NCI-H1694 (cell line): ENCODE measurements around the gene C1QTNF8.

Experiments used
- DNase-seq: peaks from one replicate; lab custom pipeline; 2025; lab: John Stamatoyannopoulos, UW

C1QTNF8 gene

GRCh38 chr16:1127101-1127500, 31.1 kb upstream of the C1QTNF8 start:
- DNase-seq = no peak

GRCh38 chr16:1126586-1126985, 30.5 kb upstream of the C1QTNF8 start:
- no peak for DNase-seq

- no peak for DNase-seq
Observed at GRCh38 chr16:1126044-1126443, 30.0 kb upstream of the C1QTNF8 start.

DNA sequence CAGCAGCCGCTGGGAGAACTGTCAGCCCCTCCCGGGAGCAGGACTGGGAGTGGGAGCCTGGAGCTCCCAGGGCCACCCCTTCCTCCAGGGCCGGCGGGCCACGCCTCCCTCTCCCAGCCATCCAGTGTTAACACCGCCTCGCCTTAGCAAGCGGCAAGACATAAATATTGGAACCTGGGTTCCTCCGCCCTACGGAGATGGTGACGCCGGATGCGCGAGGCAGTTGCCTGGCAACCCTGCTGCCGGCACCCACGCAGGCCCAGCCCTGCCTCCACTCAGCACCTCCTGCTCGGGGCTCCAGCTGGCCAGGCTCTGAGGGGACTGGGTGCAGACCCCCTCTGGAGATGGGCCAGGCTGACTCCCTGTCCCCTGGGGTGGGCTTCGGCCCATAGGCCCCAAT, 29.4 kb upstream of the C1QTNF8 start:
- no peak for DNase-seq

GRCh38 chr16:1124795-1125194, 28.8 kb upstream of the C1QTNF8 start:
- no peak for DNase-seq

- no peak for DNase-seq
Observed at GRCh38 chr16:1124291-1124690, 28.2 kb upstream of the C1QTNF8 start.

DNA sequence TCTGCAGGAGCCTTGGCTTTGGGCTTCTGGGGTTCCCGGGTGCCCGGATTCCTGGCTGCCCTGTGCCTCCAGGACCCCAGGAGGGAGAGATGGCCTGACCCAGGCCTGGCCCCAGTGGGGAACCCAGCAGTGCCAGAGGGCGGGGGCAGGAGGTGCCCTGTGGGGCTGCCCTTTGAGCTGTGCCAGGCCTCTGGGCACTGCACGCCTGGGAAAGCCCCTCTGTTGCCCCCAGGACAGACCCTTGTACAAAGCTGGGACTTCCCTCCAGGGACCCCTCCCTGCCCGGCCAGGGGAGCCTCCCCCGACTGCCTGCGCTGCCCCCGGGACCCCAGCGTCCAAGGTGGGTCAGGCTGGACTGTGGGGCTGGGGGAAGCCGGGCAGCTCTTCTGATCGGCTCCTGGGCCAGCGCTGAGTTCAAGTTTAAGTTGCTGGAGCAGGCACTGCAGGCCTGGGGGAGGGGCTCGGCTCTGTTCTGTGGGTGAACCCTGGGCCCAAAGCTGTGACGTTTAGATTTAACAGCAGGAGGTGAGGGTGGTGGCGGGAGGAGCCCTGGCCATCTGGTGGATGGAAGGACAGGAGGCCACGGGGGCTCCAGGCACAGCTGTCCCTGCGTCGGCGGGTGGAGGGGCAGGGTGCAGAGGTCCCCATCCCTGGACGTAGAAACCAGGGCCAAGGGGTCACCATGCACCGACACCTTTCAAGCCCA, 27.6 kb upstream of the C1QTNF8 start:
- DNase-seq = no peak

- DNase-seq = no peak
Observed at GRCh38 chr16:1122398-1122765, 26.3 kb upstream of the C1QTNF8 start.

DNA sequence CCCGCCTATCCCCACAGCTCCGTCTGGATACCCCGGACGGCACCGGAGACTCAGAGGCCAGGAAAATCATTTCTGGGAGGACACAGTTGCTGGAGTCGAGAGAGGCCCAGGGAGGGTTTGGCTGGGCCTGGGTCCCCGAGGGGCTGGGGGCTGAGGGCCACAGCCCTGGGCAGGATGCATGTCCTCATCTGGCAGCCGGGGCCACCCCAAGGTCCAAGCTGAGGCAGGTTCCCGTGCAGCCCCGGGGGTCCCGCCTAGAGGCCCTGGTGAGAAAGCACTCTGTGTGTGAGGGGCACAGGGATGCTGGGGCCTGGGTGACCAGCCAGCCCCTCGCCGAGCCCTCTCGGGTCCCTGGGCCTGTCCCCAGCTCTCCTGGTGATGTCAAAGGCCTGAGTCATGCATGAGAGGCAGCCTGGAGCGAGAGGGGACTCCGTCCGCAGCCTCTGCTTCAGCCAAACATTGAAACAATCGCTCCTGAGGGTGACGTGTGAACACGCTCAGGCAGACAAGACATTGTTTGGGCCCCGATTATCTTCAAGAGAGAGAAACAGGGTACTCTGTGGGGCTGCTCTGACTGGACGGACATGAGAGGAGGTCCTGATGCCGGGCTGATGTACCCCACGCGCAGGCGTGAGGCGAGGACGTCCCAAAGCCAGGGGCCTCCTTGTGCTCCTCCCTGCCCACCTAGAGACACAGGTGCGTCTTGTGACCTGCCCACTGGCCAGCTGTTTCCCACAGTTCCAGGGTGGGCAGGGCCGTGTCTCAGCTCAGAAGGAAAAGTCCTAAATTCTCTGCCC, 25.8 kb upstream of the C1QTNF8 start:
- DNase-seq = no peak

GRCh38 chr16:1121009-1121408, 25.0 kb upstream of the C1QTNF8 start:
- no peak for DNase-seq

DNA sequence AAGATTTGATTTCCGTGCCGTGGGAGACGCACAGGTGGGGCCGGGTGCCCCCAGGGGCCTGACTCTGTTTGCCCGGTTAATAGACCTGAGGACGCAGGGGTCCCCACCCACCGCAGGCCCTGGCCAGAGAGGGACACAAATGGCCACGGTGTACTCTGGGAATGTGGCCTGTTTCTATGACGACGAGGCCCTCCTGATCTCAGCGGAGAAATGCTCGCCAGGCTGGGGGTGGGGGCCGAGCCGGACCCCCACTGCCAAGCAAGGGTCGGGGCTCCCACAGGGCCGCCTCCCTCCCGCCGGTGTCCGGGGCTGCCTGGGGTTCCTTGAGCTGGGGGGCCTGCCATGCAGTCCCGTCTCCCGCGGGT, 24.5 kb upstream of the C1QTNF8 start:
- DNase-seq = no peak

GRCh38 chr16:1119766-1120576, 23.9 kb upstream of the C1QTNF8 start:
- DNase-seq = no peak

GRCh38 chr16:1119129-1119528, 23.1 kb upstream of the C1QTNF8 start:
- DNase-seq = no peak

DNA sequence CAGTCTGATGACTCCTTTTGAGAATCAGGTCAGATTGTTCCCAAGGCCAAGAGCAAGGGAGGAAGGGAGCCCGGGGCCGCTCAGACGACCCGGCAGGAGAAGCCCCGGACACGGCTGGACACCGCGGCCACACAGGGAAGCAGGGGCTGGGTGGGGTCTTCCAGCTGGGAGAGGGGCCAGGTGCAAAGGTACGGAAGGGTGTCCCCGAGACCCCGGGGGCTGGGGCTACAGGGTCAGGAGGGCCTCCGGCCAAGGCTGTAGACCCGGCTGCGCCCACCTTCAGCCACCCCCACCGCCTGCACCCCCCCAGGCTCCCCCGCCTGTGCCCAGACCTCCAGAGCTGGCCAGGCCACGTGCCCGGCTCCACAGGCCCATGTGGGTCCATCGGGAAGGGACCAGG, 21.9 kb upstream of the C1QTNF8 start:
- no peak for DNase-seq

GRCh38 chr16:1117176-1117900, 21.3 kb upstream of the C1QTNF8 start:
- DNase-seq = no peak

DNA sequence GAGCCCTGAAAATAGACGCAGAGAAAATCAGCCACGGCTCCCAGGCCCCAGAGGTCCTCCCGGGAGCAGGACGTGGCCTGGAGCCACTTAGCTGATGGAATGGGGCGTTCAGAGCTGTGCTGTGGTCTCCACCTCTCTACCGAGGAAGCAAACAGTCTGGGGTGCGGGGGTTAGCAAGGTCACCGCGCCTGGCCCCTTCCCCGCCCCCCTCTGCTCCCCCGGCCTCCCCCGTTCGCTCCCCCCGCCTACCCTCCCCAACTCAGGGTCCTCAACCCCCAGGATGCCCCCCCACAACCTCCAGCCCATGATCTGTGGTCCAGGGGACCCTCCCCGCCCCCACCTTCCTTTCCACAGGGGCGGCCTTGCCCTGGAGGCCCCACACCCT, 20.6 kb upstream of the C1QTNF8 start:
- DNase-seq = no peak

DNA sequence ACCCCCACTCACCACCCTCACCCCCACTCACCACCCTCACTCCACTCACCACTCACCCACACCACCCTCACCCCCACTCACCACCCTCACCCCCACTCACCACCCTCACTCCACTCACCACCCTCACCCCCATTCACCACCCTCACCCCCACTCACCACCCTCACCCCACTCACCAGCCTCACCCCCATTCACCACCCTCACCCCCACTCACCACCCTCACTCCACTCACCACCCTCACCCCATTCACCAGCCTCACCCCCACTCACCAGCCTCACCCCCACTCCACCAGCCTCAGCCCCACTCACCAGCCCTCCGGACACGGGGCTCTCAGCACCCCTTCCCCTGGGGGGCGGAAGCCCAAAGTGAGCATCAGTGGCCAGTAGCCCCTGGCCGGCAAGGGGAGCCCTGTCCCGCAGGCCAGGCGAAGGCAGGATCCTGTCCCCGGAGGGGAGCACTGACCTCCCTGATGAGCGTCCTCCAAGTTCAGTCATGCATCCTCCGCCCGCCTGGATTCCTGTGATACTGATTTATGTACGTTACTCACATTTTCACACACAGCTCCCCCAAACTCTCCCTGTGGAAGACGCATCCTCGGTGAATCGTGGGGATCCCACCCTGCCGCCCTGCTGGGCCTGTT, 18.0 kb upstream of the C1QTNF8 start:
- DNase-seq = no peak

- no peak for DNase-seq
Observed at GRCh38 chr16:1113489-1113888, 17.4 kb upstream of the C1QTNF8 start.

DNA sequence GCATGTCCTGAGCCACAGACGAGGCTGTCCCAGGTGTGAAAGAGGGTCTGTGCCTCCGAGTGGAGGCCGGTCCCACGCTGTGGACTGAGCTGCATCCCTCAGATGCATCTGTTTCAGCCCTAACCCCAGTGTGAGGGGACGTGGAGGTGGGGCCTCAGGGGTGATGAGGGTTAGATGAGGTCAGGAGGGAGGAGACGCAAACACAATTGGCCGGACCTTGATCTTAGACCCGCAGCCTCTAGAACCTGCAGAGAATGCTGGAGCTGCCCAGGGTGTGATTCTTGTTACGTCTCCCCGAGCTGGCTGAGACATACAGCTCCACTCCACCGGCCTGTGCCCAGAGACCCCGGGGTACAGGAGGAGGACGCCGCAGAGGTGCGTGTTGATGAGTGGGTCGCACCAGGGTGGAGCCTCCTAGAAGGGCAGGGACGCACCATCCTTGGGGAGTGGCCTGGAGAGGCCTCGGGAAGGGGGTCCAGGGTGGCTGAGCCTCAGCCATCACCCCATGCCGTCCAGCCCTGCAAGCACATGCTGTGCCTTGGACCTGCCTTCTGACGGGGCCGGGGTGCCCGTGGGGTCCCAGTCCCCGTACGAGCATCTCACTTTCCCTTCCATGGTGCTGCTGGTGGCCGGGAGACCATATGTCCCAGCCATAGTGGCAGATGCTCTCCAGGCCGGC, 16.6 kb upstream of the C1QTNF8 start:
- DNase-seq = no peak

DNA sequence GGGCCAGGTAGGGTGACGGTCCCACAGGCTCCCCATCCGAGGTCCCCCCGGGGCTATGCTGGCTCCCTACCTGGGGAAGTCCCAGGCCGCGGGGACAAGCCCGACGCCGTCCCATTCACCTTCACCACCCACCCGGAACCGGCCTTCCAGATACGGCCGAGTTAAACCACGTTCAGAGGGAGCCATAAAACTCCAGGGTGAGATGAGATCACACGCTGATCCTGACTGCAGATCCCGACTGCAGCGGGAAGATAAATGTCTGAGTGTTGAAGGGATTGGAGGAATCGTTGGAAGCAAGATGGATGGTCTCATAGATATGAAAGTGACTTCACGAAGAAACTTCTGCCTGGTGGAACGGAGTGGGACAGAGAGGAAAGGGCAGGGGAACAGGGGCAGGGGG, 13.6 kb upstream of the C1QTNF8 start:
- no peak for DNase-seq
